Aorta (tissue), 5 donors: ENCODE measurements around the gene RIPOR3. TPM values are rescaled to one million over a fixed set of nuclear protein-coding genes. Genes with fewer than 3 reads are reported as not detected.

ENCODE experiments used
- ATAC-seq: fragments of 200-7000 bp; cut with Tn5 transposase; one replicate; pipeline ENCODE4 v1.9.1; 2022; ENCODE audit warnings: moderate library complexity; ENCODE audit not compliant: low FRiP score
- DNase-seq, 2 donors: peaks; one replicate each; pipeline ENCODE4 v3.0.0-alpha.2; 2020
- H3K27ac ChIP-seq, 2 donors: one replicate each; pipeline ENCODE4 v1.5.1; 2013; ENCODE audit warnings: low read length in 2 of 2, mild to moderate bottlenecking in 2 of 2, moderate library complexity in 2 of 2, control low read depth in 1 of 2, inconsistent platforms in 1 of 2, low read depth in 1 of 2
- H3K27me3 ChIP-seq, 2 donors: one replicate each; pipeline ENCODE4 v1.6.1; 2013; ENCODE audit warnings: control low read depth in 1 of 2, low read length in 1 of 2, mild to moderate bottlenecking in 1 of 2, moderate library complexity in 1 of 2; ENCODE audit not compliant: insufficient read depth in 2 of 2, control insufficient read depth in 1 of 2
- H3K36me3 ChIP-seq, 2 donors: one replicate each; pipeline ENCODE4 v1.6.1; 2013; ENCODE audit warnings: control low read depth in 1 of 2, low read length in 1 of 2, mild to moderate bottlenecking in 1 of 2; ENCODE audit not compliant: insufficient read depth in 2 of 2, control insufficient read depth in 1 of 2
- H3K4me1 ChIP-seq, 2 donors: one replicate each; pipeline ENCODE4 v1.6.1; 2013; ENCODE audit warnings: low read length in 2 of 2, control low read depth in 1 of 2, mild to moderate bottlenecking in 1 of 2, moderate library complexity in 1 of 2; ENCODE audit not compliant: insufficient read depth in 2 of 2, control insufficient read depth in 1 of 2
- H3K4me3 ChIP-seq, 2 donors: one replicate each; pipeline ENCODE4 v1.5.1; 2013; ENCODE audit warnings: low read length in 2 of 2, control low read depth in 1 of 2, mild to moderate bottlenecking in 1 of 2
- H3K9me3 ChIP-seq: one replicate; pipeline ENCODE4 v1.6.1; 2013; ENCODE audit warnings: mild to moderate bottlenecking, low read length; ENCODE audit not compliant: control insufficient read depth
- WGBS, 2 donors: extraction: QIAGEN DNeasy Blood & Tissue Kit; methylation state at CpG; one replicate each; pipeline ENCODE4 v1.1.7; 2013; 5-methylcytosine and 5-hydroxymethylcytosine counted together
- intact Hi-C, 2 donors: fragments of 100-400 bp; cut with DNase I; formaldehyde crosslinking; loops; one replicate each; pipeline versions ENCODE4 v1.14.2 to v1.15.0; 2022
- polyA plus RNA-seq, 2 donors: library from polyadenylated mRNA; stranded (reverse); fragments of 200-250 nt; gene quantifications; one replicate each; pipeline ENCODE4 v1.2.3, GENCODE V29; 2013
- total RNA-seq, 2 donors: library from RNA; stranded (reverse); fragmentation: NEBNext Ultra II Directional; extraction: Animal tissue kit (Norgen Biotek cat#: 25700); gene quantifications; one replicate each; pipeline ENCODE4 v1.2.1, GENCODE V29; 2021
- donor health status: healthy with polysubstance abuse.
- donor health status: Bipolar disorder and iron deficiency.
- donor health status: DM: no; HTN: no; CAD: no.
- donor health status: DM: no; HTN: no; CAD: no.
- donor health status: DM: yes; HTN: yes; CAD: no.

The RIPOR3 gene
- total and polyA plus RNA-seq, 4 donors, result 0.23 to 8.0 (median 2.3) TPM

DNA sequence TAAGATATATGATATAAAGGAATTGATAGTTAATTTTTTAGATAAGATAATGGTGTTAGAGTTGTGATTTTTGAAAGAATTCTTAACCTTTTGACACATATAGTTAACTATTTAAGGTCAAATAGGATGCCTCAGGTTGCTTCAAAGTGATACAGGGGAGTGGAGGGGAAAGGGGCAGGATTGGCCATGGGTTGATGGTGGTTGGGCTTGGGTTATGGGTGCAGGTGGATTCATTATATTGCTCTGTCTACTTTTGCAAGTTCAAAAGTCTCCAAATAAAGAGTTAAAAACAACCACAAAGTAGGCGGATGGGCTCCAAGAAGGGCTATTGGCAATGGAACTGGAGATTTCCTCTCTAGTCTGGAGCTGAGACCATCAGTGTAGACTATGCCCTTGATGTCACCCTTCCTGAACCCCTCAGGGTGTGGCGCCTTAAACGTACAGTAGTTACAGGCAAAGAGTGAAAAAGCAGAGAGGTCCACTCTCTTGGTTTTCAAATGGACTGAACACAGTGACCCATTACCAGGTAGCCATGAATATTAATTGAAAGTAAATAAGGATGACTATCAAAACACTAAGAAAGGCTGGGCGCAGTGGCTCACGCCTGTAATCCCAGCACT is 100.0 kb downstream of the RIPOR3 start:
- ATAC-seq, result no peak
- intact Hi-C loops, result no loop called here
- 93 to 94% methylated on average over 5 of the region's 5 CpGs for WGBS, 2 donors

DNA sequence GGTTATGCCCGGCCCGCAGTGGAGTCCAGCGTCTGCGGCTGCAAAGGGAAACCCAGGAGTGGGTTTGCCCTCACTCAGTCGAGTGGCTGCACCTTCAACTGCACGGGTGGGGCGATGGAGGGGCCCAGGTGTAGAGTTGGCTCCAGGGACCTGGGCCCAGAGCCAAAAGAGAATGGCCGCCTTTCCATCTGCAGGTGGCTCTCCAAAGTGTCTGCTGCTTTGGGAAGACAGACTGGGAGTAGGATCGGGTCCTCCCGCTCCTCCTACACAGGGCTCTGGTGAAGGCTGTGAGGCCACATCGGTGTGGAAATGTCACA is 101.0 kb downstream of the RIPOR3 start:
- Histone ChIP-seq H3K4me1 (no peaks in the 10 kb centered on the region), H3K27me3 (no peaks in the 10 kb centered on the region), H3K4me3 (no peak overlapping the region), H3K27ac (no peak overlapping the region), H3K9me3 (no peaks in the 10 kb centered on the region), H3K36me3 (peaks cover 0 to 3% of the 10 kb centered on the region in 2 donors)
- 93% methylated on average over 11 of the region's 11 CpGs for WGBS, 2 donors
- DNase-seq, result no peak
- intact Hi-C loops, result no loop called here
- no peak for ATAC-seq

More for the DNA sequence above, 100.0 kb downstream of the RIPOR3 start:
- H3K27ac ChIP-seq, result no peak overlapping the region
- no peaks in the 10 kb centered on the region for H3K27me3 ChIP-seq
- DNase-seq, result no peak
- no peaks in the 10 kb centered on the region for H3K9me3 ChIP-seq
- peaks cover 0 to 3% of the 10 kb centered on the region in 2 donors for H3K36me3 ChIP-seq
- H3K4me1 ChIP-seq, result no peaks in the 10 kb centered on the region
- no peak overlapping the region for H3K4me3 ChIP-seq

DNA sequence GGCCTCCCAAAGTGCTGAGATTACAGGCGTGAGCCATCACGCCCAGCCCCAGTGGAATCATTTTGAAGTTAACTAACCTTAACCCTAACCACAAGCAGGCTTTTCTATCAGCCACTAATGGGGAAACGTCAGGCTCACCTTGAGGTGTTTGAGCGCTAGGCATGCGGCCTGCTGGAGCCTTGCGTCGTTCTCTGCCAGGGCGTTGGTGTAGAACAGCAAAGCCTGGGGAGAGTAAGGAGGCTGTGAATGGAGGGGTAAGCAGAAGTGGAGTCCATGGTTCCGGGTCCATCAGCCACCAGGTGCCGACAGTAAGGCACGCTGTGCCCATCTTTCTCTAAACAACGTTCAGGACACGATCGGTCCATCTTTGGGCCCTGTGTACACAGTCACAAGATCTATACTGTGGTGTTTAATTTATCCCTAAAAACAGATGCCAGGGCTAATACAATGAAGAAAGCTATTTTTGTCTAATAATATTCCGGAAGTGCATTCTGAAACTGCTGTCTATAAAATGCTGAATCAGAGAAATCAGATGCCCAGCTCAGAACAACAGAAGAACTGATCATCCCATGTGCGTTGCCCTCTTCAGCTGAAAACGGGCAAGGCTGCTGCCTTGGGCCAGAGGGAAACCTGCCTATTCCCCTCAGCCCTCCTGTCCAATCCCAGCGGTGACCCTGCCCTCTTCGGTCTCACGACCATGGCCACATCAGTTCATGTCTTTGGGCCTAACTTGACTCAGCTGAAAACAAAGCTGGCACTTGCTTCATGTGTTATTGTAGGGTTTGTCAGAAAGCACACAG is 101.6 kb downstream of the RIPOR3 start:
- intact Hi-C loops, result no loop called here
- WGBS, 2 donors, result 90% methylated on average over 20 of the region's 20 CpGs
- no peaks in the 10 kb centered on the region for H3K27me3 ChIP-seq
- no peak overlapping the region for H3K27ac ChIP-seq
- no peaks in the 10 kb centered on the region for H3K9me3 ChIP-seq
- no peaks in the 10 kb centered on the region for H3K4me1 ChIP-seq
- H3K36me3 ChIP-seq, result peaks cover 0 to 3% of the 10 kb centered on the region in 2 donors
- ATAC-seq, result no peak
- peak in 1 of 2 donors; percentile 54 for DNase-seq
- no peak overlapping the region for H3K4me3 ChIP-seq

DNA sequence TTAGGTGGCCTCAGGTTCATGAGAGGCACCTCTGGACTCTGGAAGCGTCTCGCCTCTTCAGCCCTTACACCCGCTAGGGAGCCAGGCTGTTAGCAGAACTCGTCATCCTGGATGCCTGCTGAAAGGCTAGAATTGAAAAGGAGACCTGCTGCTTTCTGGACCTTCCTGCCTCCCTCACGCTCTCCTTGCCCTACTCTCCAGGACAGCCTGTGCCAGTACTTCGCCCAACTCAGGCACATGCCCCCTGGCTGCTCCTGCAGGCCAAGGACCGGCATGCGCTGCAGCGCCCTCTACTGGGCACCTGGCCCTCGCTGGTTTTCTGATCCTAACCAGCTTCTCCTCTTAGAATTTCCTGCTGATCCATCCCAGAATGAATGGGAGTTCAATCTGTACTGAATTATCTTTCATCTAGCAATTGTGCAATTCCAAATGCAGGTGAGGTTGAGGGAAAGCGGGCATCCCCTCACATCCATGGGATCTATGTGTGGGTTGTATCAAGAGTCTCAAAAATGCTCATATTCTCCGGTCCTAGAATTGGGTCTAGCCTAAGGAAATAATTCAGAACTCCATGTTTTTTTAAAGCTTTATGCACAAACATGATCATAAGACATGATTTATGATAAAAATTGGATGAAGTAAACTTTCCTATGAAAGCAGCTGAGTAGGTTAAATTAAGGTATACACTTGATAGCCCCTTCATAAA is 103.2 kb downstream of the RIPOR3 start:
- intact Hi-C loops, result no loop called here
- H3K36me3 ChIP-seq, result peaks cover 0 to 7% of the 10 kb centered on the region in 2 donors

GRCh38 chr20:50587291-50587961 is 103.9 kb downstream of the RIPOR3 start:
- Histone ChIP-seq H3K27me3 (no peaks in the 10 kb centered on the region), H3K9me3 (no peaks in the 10 kb centered on the region), H3K4me1 (no peaks in the 10 kb centered on the region), H3K27ac (no peak overlapping the region), H3K4me3 (no peak overlapping the region), H3K36me3 (peaks cover 0 to 7% of the 10 kb centered on the region in 2 donors)
- ATAC-seq (peak; percentile 16), DNase-seq (peak; percentile 46 to 55)
- intact Hi-C loops, result no loop called here
- 91 to 92% methylated on average over 19 of the region's 19 CpGs for WGBS, 2 donors

More for the DNA sequence above, 103.2 kb downstream of the RIPOR3 start:
- 66% methylated on average over 12 of the region's 12 CpGs for WGBS, 2 donors
- DNase-seq (peak; percentile 80 to 92), ATAC-seq (no peak)
- H3K9me3 ChIP-seq, result no peaks in the 10 kb centered on the region
- no peaks in the 10 kb centered on the region for H3K27me3 ChIP-seq
- no peak overlapping the region for H3K27ac ChIP-seq
- no peak overlapping the region for H3K4me3 ChIP-seq
- no peaks in the 10 kb centered on the region for H3K4me1 ChIP-seq

- Histone ChIP-seq H3K36me3 (peaks cover 0 to 7% of the 10 kb centered on the region in 2 donors), H3K4me1 (no peaks in the 10 kb centered on the region), H3K9me3 (no peaks in the 10 kb centered on the region), H3K4me3 (no peak overlapping the region), H3K27ac (no peak overlapping the region), H3K27me3 (no peaks in the 10 kb centered on the region)
- DNase-seq (peak; percentile 30 to 69), ATAC-seq (no peak)
- intact Hi-C loops, result no loop called here
- 89% methylated on average over 13 of the region's 13 CpGs for WGBS, 2 donors
These were observed 104.7 kb downstream of the RIPOR3 start for GRCh38 chr20:50586531-50587232.

GRCh38 chr20:50585678-50586077 is 105.7 kb downstream of the RIPOR3 start:
- DNase-seq (peak; percentile 24 to 56), ATAC-seq (no peak)
- Histone ChIP-seq H3K27me3 (no peaks in the 10 kb centered on the region), H3K36me3 (peaks cover 0 to 10% of the 10 kb centered on the region in 2 donors), H3K9me3 (no peaks in the 10 kb centered on the region), H3K4me1 (no peaks in the 10 kb centered on the region), H3K27ac (no peak overlapping the region), H3K4me3 (no peak overlapping the region)
- 89 to 91% methylated on average over 9 of the region's 9 CpGs for WGBS, 2 donors
- intact Hi-C loops, result no loop called here

GRCh38 chr20:50585214-50585613 is 106.1 kb downstream of the RIPOR3 start:
- no peaks in the 10 kb centered on the region for H3K9me3 ChIP-seq
- intact Hi-C loops, result no loop called here
- H3K36me3 ChIP-seq, result peaks cover 0 to 10% of the 10 kb centered on the region in 2 donors

More at GRCh38 chr20:50585214-50585613, 106.1 kb downstream of the RIPOR3 start:
- WGBS, 2 donors, result 70% methylated on average over 5 of the region's 5 CpGs
- ATAC-seq (no peak), DNase-seq (peak; percentile 9 to 50)
- Histone ChIP-seq H3K4me1 (no peaks in the 10 kb centered on the region), H3K27ac (no peak overlapping the region), H3K4me3 (no peak overlapping the region), H3K27me3 (no peaks in the 10 kb centered on the region)
